ENCODE measurements around the gene DAZL. TPM values are rescaled to one million over a fixed set of nuclear protein-coding genes. Genes with fewer than 3 reads are reported as not detected.

DAZL gene
- total RNA-seq, 2 donors from 2014 or later, result not detected

- no peaks in the 10 kb centered on the region for H3K9me3 ChIP-seq (ENCODE audit: control insufficient read depth, low read length, poor library complexity, severe bottlenecking)
- Mint-ChIP-seq H3K4me1 (no peaks in the 10 kb centered on the region), H3K36me3 (ENCODE audit: low read depth) (no peaks in the 10 kb centered on the region), H3K27ac (no peak overlapping the region), H3K4me3 (no peak overlapping the region), H3K27me3 (peaks cover 10% of the 10 kb centered on the region)
- ATAC-seq, result no peak
- no peak for DNase-seq
Observed at GRCh38 chr3:16607718-16608117, 2.5 kb upstream of the DAZL start.

GRCh38 chr3:16606398-16606797 is 1.2 kb upstream of the DAZL start:
- H3K4me3 Mint-ChIP-seq, result no peak overlapping the region
- H3K9me3 ChIP-seq (ENCODE audit: control insufficient read depth, low read length, poor library complexity, severe bottlenecking), result no peaks in the 10 kb centered on the region
- no peak for DNase-seq
- no peak overlapping the region for H3K27ac Mint-ChIP-seq
- H3K4me1 Mint-ChIP-seq, result no peaks in the 10 kb centered on the region
- no peaks in the 10 kb centered on the region for H3K36me3 Mint-ChIP-seq (ENCODE audit: low read depth)
- no peak for ATAC-seq
- H3K27me3 Mint-ChIP-seq, result peaks cover 6% of the 10 kb centered on the region

- peaks cover 2% of the 10 kb centered on the region for H3K4me1 Mint-ChIP-seq
- no peaks in the 10 kb centered on the region for H3K36me3 Mint-ChIP-seq (ENCODE audit: low read depth)
- H3K4me3 Mint-ChIP-seq, result no peak overlapping the region
- no peak for DNase-seq
- H3K27me3 Mint-ChIP-seq, result peaks cover 4% of the 10 kb centered on the region
- no peak overlapping the region for H3K27ac Mint-ChIP-seq
- H3K9me3 ChIP-seq (ENCODE audit: control insufficient read depth, low read length, poor library complexity, severe bottlenecking), result no peaks in the 10 kb centered on the region
- ATAC-seq, result no peak
Observed at GRCh38 chr3:16605966-16606365, 743 bp upstream of the DAZL start.

- H3K9me3 ChIP-seq (ENCODE audit: control insufficient read depth, low read length, poor library complexity, severe bottlenecking), result no peaks in the 10 kb centered on the region
- DNase-seq (no peak), ATAC-seq (no peak)
- Mint-ChIP-seq H3K4me3 (no peak overlapping the region), H3K36me3 (ENCODE audit: low read depth) (no peaks in the 10 kb centered on the region), H3K4me1 (peaks cover 5% of the 10 kb centered on the region), H3K27me3 (peaks cover 7% of the 10 kb centered on the region), H3K27ac (no peak overlapping the region)
Observed at GRCh38 chr3:16604433-16604832, 790 bp downstream of the DAZL start.

GRCh38 chr3:16601537-16602005 is 3.7 kb downstream of the DAZL start:
- Mint-ChIP-seq H3K36me3 (ENCODE audit: low read depth) (no peaks in the 10 kb centered on the region), H3K4me3 (no peak overlapping the region), H3K27me3 (peaks cover 7% of the 10 kb centered on the region), H3K27ac (no peak overlapping the region), H3K4me1 (peaks cover 9% of the 10 kb centered on the region)
- ATAC-seq (no peak), DNase-seq (no peak)
- no peaks in the 10 kb centered on the region for H3K9me3 ChIP-seq (ENCODE audit: control insufficient read depth, low read length, poor library complexity, severe bottlenecking)

- Mint-ChIP-seq H3K27me3 (peaks cover 7% of the 10 kb centered on the region), H3K36me3 (ENCODE audit: low read depth) (no peaks in the 10 kb centered on the region), H3K27ac (no peak overlapping the region), H3K4me3 (no peak overlapping the region), H3K4me1 (peaks cover 15% of the 10 kb centered on the region)
- ATAC-seq, result peak; percentile 67
- H3K9me3 ChIP-seq (ENCODE audit: control insufficient read depth, low read length, poor library complexity, severe bottlenecking), result no peaks in the 10 kb centered on the region
- DNase-seq, result peak; percentile 61 to 77 (median 71)
Observed at GRCh38 chr3:16600780-16601536, 4.3 kb downstream of the DAZL start.

- ATAC-seq (no peak), DNase-seq (no peak)
- H3K9me3 ChIP-seq (ENCODE audit: control insufficient read depth, low read length, poor library complexity, severe bottlenecking), result no peaks in the 10 kb centered on the region
- Mint-ChIP-seq H3K4me1 (peaks cover 16% of the 10 kb centered on the region), H3K4me3 (no peak overlapping the region), H3K27ac (peak overlapping the region; percentile 9), H3K27me3 (peaks cover 7% of the 10 kb centered on the region), H3K36me3 (ENCODE audit: low read depth) (no peaks in the 10 kb centered on the region)
Observed at GRCh38 chr3:16599694-16600093, 5.5 kb downstream of the DAZL start.

GRCh38 chr3:16596352-16597032 is 8.7 kb downstream of the DAZL start:
- ATAC-seq, result no peak
- no peak overlapping the region for H3K27ac Mint-ChIP-seq
- H3K9me3 ChIP-seq (ENCODE audit: control insufficient read depth, low read length, poor library complexity, severe bottlenecking), result no peaks in the 10 kb centered on the region
- peaks cover 16% of the 10 kb centered on the region for H3K4me1 Mint-ChIP-seq
- H3K27me3 Mint-ChIP-seq, result peaks cover 7% of the 10 kb centered on the region
- no peak for DNase-seq
- no peaks in the 10 kb centered on the region for H3K36me3 Mint-ChIP-seq (ENCODE audit: low read depth)
- H3K4me3 Mint-ChIP-seq, result no peak overlapping the region

- no peaks in the 10 kb centered on the region for H3K9me3 ChIP-seq (ENCODE audit: control insufficient read depth, low read length, poor library complexity, severe bottlenecking)
- Mint-ChIP-seq H3K27ac (no peak overlapping the region), H3K36me3 (ENCODE audit: low read depth) (no peaks in the 10 kb centered on the region), H3K4me3 (no peak overlapping the region), H3K4me1 (peaks cover 14% of the 10 kb centered on the region), H3K27me3 (peaks cover 3% of the 10 kb centered on the region)
- ATAC-seq, result no peak
- no peak for DNase-seq
Observed at GRCh38 chr3:16595778-16596177, 9.4 kb downstream of the DAZL start.

- peak overlapping the region; percentile 1 for H3K27ac Mint-ChIP-seq
- DNase-seq, result no peak
- peak; percentile 82 for ATAC-seq
- no peaks in the 10 kb centered on the region for H3K9me3 ChIP-seq (ENCODE audit: control insufficient read depth, low read length, poor library complexity, severe bottlenecking)
- no peaks in the 10 kb centered on the region for H3K27me3 Mint-ChIP-seq
- no peaks in the 10 kb centered on the region for H3K36me3 Mint-ChIP-seq (ENCODE audit: low read depth)
- H3K4me1 Mint-ChIP-seq, result peaks cover 3% of the 10 kb centered on the region
- no peak overlapping the region for H3K4me3 Mint-ChIP-seq
Observed at GRCh38 chr3:16589867-16590624, 15.2 kb downstream of the DAZL start.

- DNase-seq (no peak), ATAC-seq (no peak)
- Mint-ChIP-seq H3K4me1 (peaks cover 3% of the 10 kb centered on the region), H3K27me3 (no peaks in the 10 kb centered on the region), H3K4me3 (no peak overlapping the region), H3K36me3 (ENCODE audit: low read depth) (no peaks in the 10 kb centered on the region), H3K27ac (no peak overlapping the region)
- H3K9me3 ChIP-seq (ENCODE audit: control insufficient read depth, low read length, poor library complexity, severe bottlenecking), result no peaks in the 10 kb centered on the region
Observed at GRCh38 chr3:16589120-16589519, 16.1 kb downstream of the DAZL start.

- DNase-seq (no peak), ATAC-seq (no peak)
- Mint-ChIP-seq H3K27me3 (no peaks in the 10 kb centered on the region), H3K27ac (no peak overlapping the region), H3K36me3 (ENCODE audit: low read depth) (no peaks in the 10 kb centered on the region), H3K4me1 (peaks cover 3% of the 10 kb centered on the region), H3K4me3 (no peak overlapping the region)
- H3K9me3 ChIP-seq (ENCODE audit: control insufficient read depth, low read length, poor library complexity, severe bottlenecking), result no peaks in the 10 kb centered on the region
Observed at GRCh38 chr3:16587681-16588060, 17.6 kb downstream of the DAZL start.

GRCh38 chr3:16587047-16587680 is 18.1 kb downstream of the DAZL start:
- H3K27me3 Mint-ChIP-seq, result no peaks in the 10 kb centered on the region
- DNase-seq (no peak), ATAC-seq (no peak)
- no peak overlapping the region for H3K4me3 Mint-ChIP-seq
- H3K4me1 Mint-ChIP-seq, result peaks cover 3% of the 10 kb centered on the region
- H3K27ac Mint-ChIP-seq, result no peak overlapping the region
- H3K9me3 ChIP-seq (ENCODE audit: control insufficient read depth, low read length, poor library complexity, severe bottlenecking), result no peaks in the 10 kb centered on the region
- no peaks in the 10 kb centered on the region for H3K36me3 Mint-ChIP-seq (ENCODE audit: low read depth)
